HL-60/S4 (cell line): ENCODE measurements around the gene PRDM15.

Source experiments
- in situ Hi-C: fragments of 300-500 bp; cut with MboI; formaldehyde crosslinking; loops from 2 replicates; pipeline ENCODE4 v1.14.3; 2022; ENCODE audit warnings: low sequenced_read_pairs

The PRDM15 gene

GRCh38 chr21:41886328-41886727, 7.2 kb upstream of the PRDM15 start:
- in situ Hi-C loops: no loop called here

GRCh38 chr21:41885341-41886024, 6.3 kb upstream of the PRDM15 start:
- in situ Hi-C loops: no loop called here

DNA sequence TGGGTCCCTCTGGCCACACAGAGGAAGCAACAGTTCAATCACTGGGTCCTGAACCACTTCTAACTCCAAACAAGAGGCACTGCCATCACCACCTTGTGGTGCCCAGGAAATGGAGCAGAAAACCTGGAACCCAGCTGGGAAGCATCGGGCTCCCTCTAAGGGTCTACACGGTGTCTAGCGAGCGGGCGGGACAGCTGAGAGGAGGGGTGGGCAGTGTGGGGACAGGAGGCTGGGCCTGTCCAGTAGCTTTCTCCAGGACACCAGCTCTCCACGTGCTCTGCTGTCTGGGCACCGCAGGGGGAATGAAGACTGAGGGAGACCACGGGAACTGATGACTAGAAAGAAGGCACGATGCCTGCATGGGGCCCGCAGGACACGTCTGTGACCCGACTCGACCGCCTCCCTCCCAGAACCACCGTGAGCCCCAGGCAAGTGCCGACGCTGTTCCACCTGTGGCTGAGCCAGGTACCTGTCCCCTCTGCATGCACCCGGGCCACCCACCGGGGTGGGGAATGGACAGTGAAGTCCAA, 5.4 kb upstream of the PRDM15 start:
- in situ Hi-C loops: no loop called here

DNA sequence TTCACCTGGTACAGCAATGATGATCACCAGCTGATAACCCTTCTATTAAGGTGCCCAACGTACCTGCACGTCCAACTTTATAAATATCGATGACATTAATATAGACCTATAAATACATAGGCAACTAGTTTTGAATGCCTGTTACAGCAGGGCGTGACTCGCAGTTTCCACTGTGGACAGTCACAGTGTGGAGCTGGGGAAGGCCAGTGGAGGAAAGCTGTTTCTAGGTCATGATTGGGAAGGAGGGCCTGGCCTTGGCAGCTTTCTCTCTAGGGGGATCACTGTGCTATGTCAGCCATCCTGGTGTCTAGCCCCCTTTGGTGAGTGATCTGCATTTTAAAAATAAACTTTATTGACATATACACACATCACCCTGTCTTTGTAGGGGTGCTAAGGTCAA, 4.4 kb upstream of the PRDM15 start:
- in situ Hi-C loops: no loop called here

DNA sequence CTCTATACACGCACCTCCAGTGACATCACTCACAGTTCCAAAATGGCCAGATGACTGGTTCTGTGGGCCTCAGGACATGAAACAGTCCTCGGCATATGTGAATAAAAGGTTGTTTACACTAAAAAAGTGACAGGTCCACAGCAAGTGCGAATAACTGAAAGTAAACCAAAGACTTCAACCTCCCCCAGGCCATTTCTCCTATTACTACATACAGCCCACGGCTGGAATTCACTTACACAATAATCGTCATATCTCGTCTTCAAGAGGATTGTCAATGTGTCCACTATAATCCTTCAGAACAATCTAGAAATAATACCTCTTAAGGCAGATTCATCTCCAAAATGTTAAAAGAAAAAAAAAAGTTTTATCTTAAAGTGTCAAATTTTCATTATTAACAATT, 1.9 kb upstream of the PRDM15 start:
- in situ Hi-C loops: no loop called here

GRCh38 chr21:41880153-41880552, 1.0 kb upstream of the PRDM15 start:
- in situ Hi-C loops: no loop called here

DNA sequence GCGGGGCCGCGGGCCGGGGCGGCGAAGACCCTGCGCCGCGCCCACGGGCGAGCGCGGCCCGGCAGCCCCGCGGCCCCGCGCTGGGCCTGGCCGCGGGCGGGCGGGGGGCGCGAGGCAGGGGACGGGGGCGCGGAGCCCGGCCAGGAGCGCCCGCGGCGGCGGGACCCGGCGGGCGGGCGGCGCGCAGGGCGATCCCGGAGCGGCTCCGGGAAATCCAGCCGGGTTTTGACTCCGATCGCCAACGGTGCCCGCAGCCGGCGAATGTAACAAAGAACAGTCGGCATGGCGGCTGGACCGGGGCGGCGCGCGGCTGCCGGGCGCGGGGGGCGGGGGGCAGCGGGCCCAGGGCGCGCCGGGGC, 334 bp downstream of the PRDM15 start:
- in situ Hi-C loops: no loop called here

DNA sequence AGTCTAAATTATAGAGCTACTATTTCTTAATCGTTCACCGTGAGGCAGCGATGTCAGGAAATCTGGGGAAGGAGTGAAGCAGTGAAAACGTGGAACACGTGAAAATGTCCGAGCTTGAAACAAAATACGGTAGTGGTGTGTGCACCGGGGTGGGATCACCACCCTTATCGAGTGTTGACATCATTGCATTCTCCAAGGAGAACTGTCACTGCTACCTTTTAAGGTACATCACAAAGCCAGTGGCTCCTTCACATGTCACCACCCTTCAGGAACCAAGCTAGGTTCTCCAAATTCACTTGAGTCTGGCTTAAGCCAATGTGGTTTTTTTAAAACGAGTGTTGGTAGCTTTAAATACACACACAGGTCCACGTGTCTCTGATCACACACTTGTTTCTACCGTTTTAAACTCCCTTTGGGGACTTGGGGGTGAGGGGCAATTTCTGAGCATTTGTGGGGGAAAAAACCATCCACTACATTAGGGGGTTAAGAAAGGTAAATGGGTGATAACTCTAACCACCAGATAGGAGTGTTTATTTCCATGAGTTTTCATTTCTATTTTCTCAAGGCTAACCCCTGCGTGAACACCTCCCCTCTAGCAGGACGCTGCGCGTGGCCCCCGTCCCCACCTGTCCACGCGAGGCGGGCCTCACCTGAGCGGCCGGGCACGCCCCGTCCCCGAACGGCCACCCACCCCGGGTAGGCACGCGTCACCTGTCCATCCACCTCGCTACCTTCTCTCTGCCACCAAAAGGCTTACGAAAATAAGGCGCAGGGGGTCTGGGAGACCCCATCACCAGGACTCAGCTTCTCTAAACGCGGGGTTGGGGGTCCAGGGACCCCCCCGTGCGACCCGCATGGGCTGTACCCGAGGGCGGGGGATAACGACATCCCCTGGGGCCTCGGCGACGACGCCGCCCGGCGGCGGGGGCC, 978 bp downstream of the PRDM15 start:
- in situ Hi-C loops: no loop called here

GRCh38 chr21:41876928-41877652, 2.1 kb downstream of the PRDM15 start:
- in situ Hi-C loops: no loop called here

GRCh38 chr21:41876396-41876795, 2.7 kb downstream of the PRDM15 start:
- in situ Hi-C loops: no loop called here

DNA sequence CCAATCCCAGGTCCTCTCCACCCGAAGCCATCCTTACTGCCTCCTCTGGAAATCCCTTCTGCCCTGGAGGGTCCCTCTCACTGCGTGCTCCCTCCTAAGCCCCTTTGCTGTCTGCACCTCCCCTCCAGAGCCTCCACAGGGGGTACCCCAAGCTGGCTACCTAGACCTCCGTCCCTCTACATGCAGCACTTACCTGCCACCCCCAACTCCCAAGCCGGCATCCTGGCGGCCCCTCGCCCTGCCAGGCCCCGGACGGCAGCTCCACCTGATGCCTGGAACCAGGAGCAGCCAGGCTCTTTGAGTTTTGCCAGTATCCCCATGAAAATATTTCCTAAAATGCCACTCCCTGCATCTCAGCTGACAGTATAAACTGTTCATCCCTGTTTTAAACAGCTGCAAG, 4.1 kb downstream of the PRDM15 start:
- in situ Hi-C loops: no loop called here

DNA sequence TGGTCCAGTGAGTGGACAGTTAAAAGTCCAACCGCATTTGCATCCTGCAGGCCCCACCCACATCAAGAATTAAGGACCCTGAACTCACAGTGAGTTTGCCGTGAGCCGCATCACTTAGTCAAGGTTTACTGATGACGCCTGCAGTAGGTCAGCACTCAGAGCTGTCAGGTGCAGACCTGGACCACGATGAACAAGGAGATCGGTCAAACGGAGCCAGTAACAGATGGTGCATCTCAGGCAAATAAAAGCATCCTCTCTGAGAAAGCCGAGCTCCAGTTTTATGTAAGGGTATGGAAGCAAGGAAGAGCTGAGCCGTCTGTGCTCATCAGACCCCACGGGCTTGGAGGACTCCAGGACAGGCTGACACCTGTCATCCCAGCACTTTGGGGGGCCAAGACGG, 4.5 kb downstream of the PRDM15 start:
- in situ Hi-C loops: no loop called here

- in situ Hi-C loops: no loop called here
Observed at GRCh38 chr21:41873426-41873825, 5.7 kb downstream of the PRDM15 start.

DNA sequence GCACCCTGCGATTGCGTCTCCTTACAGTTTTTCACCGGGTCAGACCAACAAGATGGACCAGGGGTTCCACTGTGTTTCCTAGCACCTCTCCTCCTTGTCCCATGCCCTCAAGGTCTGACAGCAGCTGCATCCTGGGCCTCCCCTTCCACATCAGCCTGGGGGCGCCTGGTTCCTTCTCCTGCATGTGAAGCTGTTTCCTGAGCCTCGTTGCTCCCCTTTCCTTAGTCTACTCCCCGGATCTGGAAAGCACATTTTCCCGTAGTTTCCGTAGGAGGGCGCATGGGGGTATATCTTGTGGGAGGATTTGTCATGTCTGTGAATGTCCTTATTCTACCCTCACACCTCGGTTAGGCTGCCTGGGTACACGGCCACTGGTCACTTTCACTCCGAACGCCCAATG, 6.1 kb downstream of the PRDM15 start:
- in situ Hi-C loops: no loop called here

GRCh38 chr21:41871293-41872030, 7.7 kb downstream of the PRDM15 start:
- in situ Hi-C loops: no loop called here

DNA sequence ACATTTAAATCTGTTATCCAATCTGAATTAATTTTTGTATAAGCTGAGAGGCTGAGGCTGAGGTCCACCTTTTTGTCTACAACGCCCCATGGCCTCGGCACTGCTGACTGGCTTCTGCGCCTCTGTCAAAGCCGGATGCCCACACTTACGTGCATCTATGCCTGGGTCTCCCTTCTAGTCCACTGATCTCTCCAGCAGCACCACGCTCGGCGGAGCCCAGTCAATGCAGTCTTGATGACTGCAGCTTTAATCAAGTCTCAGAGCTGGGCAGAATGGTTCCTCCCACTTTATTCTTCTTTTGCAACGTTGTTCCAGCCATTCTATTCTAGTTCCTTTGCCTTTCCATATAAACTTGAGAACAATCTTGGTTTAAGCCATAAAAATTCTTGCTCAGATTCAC, 9.4 kb downstream of the PRDM15 start:
- in situ Hi-C loops: no loop called here

DNA sequence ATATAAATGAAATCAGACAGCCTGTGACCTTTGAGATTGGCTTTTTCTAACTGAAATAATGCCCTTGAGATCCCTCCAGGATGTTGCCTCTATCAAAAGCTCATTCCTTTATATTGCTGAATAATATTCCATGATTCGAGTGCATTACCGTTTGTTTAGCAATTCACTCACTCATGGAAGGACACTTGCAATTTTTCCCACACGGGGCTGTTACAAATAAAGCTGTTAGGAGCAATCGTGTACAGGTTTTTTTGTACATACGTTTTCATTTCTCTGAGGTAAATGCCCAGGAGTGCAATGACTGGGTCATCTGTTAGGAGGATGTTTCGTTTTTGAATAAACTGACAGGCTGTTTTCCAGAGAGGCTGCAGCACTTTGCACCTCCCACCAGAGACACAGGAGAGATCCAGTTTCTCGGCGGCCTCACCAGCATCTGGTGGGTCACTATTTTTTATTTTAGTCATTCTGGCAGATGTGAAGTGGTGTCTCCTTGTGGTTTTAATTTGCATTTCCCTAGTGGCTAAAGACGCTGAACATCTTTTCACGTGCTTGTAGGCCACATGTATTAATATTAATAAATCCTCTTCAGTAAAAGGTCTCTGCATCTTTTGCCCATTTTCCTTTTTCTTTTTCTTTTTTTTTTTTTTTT, 11.0 kb downstream of the PRDM15 start:
- in situ Hi-C loops: no loop called here

- in situ Hi-C loops: no loop called here
Observed at GRCh38 chr21:41867313-41867712, 11.8 kb downstream of the PRDM15 start.

- in situ Hi-C loops: no loop called here
Observed at GRCh38 chr21:41866274-41866809, 12.8 kb downstream of the PRDM15 start.
